ENCODE results near the gene SUDS3. TPM values are rescaled to one million over a fixed set of nuclear protein-coding genes. Genes with fewer than 3 reads are reported as not detected.

Gene SUDS3
- total RNA-seq, 1 donor from 2014 or later = 44.8 TPM

Other genes with a start within 250 kb of the SUDS3 start
- gene PEBP1, start 240.4 kb upstream of the SUDS3 start, total RNA-seq = 305 and 317 TPM in 2 replicates
- gene TAOK3, start 3.6 kb upstream of the SUDS3 start, total RNA-seq = 13.4 and 15.2 TPM in 2 replicates